DOHH2 (cell line): ENCODE measurements around the gene LCK.
"Not testable (repeated sequence)": the region's sequence is repeated elsewhere in the genome, so short reads cannot be mapped to it uniquely, and the experiment has no call there.

Experiments used
- CTCF ChIP-seq: fragments of 200-600 bp; sonication (generic); IDR thresholded peaks from one replicate; pipeline ENCODE4 v1.5.1; 2014; ENCODE audit warnings: antibody characterized with exemption, mild to moderate bottlenecking, low read depth, low read length; ENCODE audit not compliant: poor library complexity, severe bottlenecking
- EZH2phosphoT487 ChIP-seq: fragments of 200-600 bp; sonication (generic); IDR thresholded peaks from 2 replicates; pipeline ENCODE4 v1.6.1; 2017; ENCODE audit warnings: borderline replicate concordance, mild to moderate bottlenecking, antibody characterized with exemption, low read length, moderate library complexity, mixed read lengths

- not testable (repeated sequence) for TF ChIP-seq CTCF, EZH2phosphoT487
These were observed 47.1 kb downstream of the LCK start for GRCh38 chr1:32298211-32298610.
